GM12892 (cell line): ENCODE results near the gene CCDC57.

ENCODE experiments used
- POLR2A ChIP-seq: IDR thresholded peaks from 2 replicates; pipeline ENCODE4 v1.6.1; 2011; ENCODE audit warnings: low read depth, low read length, control low read depth
- POLR2AphosphoS5 ChIP-seq: IDR thresholded peaks from 2 replicates; pipeline ENCODE4 v1.6.1; 2011; ENCODE audit warnings: low read depth, low read length, control low read depth

DNA sequence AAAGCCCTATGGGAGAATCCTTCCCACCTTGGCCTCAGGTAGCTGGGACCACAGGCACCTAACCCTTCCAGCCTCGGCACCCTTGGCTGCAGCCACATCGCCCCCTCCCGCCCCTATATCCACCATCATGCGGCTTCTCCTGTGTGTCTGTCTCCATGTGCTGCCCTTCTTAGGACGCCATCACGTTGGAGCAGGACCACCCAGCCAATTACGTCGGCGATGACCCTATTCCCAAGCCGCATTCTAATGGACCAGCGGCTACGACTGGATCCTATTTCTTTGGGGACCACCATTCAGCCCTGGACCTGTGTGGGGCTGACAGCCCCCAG is 3.3 kb upstream of the CCDC57 start:
- TF ChIP-seq POLR2A (no peak), POLR2AphosphoS5 (no peak)
